HG03442 (cell line): Measurements from ENCODE around the gene PLEKHA3.
A peak's percentile ranks its signal among the peaks of the same experiment; 100 is the strongest.
"Not testable (repeated sequence)": the region's sequence is repeated elsewhere in the genome, so short reads cannot be mapped to it uniquely, and the experiment has no call there.

Source experiments
- ATAC-seq: cut with Tn5 transposase; IDR thresholded peaks from one replicate; pipeline ENCODE4 v1.9.1; 2021; ENCODE audit warnings: mild to moderate bottlenecking, moderate library complexity; ENCODE audit not compliant: unreplicated experiment

The PLEKHA3 gene

DNA sequence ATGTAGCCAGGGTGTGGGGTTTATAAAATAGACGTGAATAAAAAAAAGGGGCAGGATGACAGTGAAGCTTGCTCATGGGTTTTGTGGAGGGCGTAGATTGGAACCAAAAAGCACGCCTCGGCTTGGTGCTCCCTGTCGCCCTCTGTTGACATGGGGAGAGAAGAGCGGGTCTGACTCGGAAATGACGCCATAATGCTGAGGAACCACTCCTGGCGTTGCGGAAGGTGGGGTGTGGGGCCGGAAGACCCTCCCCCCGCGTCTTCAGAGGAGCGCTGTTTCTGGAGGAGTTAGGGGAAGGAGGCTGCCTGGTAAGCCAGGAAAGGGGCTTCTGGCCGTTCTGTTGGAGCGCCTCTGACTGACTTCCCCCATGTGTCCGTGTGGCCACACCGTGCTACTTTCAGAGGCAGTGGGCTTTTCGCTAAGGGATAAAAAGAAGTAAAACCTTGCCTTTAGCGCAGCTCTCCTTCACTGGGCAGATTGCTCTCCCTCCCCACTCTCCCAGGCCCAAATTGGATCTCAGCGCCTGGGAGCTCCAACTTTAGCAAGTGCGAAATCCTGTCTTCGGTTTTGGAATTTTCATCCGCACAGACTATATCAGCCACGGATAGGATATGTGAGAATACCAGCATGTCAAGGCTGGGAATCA, 42.8 kb downstream of the PLEKHA3 start:
- peak; percentile 83 for ATAC-seq

DNA sequence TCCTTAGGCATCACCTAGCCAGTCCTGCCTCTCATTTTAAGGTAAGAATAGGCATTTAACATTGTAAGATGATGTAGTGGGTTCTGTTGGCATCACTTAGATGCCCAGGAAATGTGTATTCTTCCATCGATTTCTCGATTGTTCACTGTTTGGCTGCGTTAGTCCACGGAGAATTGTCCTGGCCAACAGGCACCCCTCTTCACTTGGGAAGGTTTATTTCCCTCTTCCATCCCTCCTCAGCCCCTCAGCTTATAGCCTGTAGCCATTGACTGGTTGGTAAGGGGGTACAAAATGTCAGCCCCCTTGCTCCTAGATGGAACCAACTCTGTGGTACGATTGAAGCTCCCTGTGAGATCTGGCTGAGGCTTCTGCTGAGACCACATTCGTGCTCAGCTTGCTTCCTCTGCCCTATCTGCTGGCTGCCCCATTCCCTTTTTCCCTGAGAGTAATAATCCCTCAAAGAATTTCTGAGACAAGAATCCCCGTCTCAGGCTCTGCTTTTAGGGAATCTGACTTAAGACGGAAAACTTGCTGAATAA, 43.4 kb downstream of the PLEKHA3 start:
- ATAC-seq: no peak

DNA sequence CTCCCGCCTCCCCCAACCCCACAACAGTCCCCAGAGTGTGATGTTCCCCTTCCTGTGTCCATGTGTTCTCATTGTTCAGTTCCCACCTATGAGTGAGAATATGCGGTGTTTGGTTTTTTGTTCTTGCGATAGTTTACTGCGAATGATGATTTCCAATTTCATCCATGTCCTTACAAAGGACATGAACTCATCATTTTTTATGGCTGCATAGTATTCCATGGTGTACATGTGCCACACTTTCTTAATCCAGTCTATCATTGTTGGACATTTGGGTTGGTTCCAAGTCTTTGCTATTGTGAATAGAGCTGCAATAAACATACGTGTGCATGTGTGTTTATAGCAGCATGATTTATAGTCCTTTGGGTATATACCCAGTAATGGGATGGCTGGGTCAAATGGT, 44.8 kb downstream of the PLEKHA3 start:
- not testable (repeated sequence) for ATAC-seq

DNA sequence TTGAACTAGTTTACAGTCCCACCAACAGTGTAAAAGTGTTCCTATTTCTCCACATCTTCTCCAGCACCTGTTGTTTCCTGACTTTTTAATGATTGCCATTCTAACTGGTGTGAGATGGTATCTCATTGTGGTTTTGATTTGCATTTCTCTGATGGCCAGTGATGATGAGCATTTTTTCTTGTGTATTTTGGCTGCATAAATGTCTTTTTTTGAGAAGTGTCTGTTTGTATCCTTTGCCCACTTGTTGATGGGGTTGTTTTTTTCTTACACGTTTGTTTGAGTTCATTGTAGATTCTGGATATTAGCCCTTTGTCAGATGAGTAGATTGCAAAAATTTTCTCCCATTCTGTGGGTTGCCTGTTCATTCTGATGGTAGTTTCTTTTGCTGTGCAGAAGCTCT, 45.2 kb downstream of the PLEKHA3 start:
- not testable (repeated sequence) for ATAC-seq

DNA sequence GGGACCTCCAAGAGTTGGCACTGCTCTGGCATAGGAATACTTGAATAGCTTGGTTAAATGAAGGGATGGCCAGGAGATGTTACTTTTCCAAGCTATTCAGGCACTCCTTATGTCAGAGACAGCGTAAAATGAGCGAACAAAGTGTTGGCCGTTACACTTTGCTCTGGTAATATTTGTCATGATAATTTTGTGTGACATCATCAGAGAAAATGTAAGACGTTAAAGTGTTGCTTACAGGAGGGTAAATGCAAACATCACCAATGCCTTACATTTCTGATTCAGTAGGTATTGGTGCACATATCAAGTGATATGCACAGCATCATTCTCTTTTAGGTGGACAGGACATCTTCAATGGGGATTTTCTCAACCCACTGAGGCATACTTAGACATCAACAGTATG, 46.0 kb downstream of the PLEKHA3 start:
- ATAC-seq: no peak

DNA sequence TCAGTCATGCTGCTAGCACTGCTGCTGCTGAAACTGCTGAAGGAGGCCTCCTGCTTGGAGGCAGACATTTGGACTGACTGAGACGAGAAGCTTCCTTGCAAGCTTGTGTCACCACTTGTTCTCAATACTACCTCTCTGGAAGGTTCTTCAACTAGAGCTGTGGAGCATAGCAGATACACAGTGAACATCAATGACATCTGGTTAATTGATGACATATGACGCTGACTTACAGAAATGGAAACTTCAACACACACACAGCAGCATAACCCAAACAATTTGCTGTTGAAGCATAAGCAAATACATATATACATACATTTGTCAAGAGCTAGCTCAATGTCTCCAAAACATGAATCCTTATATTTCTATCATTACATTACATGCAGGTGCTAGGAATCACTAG, 47.3 kb downstream of the PLEKHA3 start:
- no peak for ATAC-seq

DNA sequence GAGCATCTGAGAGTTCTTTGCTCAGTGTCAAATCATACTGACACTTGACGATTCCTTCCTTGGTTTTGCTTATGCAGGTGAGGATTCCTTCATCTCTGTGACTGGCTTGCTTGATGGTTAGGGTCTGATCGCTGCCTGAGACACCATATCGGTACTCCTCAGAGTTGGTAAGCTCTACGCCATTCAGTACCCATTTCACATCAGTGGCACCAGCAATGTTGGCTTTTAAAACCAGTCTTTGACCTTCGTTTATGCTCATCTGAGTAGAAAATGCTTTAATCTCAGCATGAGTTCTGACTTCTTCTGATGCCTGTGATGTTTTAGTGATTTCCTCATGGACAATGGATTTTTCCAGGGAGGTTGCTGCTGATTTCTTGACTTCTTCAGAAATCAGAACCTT, 48.4 kb downstream of the PLEKHA3 start:
- ATAC-seq: no peak

DNA sequence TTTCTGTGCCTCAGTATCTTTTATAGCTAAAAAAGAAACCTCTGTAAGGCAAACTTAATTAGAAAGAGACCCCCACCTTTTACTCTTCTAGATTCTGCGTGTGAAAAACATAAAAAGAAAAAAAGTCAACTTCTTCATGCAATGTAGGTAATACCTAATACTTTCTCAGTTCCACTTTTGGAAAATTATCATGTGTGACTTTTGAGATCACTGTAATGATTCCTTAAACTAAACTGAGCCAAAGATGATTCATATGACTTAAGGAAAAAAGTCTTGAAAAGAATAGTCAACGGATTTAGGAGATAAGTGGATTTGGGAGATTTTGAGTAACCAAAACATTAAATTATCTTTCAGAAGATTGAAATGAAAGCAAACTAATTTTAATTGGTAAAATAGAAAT, 48.9 kb downstream of the PLEKHA3 start:
- no peak for ATAC-seq

DNA sequence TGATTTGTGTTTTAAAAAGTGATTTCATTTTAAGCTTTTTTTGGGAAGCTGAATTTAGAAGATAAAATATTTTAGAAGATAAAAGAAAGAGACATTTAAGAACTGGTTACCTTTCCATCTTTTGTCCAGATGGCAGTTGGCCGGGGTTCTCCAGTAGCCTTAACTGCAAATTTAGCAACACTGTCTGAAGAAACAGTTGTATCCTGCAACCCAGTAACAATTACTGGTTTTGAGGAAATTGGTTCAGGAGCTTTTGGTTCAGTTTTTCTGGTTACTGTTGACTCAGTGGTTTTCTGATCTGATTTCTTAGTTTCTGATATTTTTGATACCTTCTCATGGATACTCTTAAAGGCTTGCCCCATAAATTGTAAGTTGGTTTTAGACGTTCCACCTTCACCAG, 49.9 kb downstream of the PLEKHA3 start:
- no peak for ATAC-seq

DNA sequence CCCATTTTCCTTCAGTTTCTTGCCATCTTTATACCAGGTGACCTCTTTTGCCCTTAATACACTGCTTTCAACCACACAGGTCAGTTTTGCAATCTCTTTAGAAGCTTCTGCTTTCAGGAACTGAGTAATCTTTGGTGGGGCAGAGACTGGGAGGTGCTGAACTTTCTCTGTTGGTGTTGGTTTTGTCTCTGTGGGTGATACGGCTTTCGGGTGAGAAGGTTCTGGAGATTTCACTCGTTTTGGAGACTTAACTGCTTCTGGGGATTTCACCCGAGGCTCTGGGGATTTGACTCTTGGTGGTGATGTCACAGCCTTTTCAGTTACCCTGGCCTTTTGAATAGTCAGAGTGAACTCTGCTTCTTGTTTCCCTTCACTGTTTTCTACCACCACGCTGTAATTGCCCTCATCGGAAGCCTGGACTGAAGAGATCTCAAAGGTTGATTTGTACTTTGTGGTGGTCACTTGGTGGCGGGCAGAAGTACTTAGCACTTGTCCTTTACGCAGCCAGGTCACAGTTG, 50.4 kb downstream of the PLEKHA3 start:
- peak; percentile 95 for ATAC-seq

DNA sequence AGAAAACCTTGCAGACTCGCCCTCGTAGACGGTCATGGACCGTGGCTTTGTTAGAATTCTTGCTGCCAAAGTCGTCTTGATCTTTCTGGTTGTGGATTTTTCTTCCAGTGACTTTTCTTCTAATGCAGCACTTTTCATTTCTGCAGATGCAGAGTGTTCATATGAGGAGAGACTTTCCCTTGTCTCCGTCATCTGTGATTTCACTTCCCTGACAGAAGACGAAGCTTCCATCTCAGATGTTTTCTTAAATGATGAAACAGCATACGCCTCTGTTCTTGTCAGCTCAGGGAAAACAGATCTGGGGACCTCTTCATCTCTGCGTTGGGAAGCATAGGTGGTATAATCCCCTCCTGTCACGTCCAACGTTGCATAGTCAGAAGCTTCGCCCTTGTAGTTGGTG, 50.9 kb downstream of the PLEKHA3 start:
- ATAC-seq: no peak

DNA sequence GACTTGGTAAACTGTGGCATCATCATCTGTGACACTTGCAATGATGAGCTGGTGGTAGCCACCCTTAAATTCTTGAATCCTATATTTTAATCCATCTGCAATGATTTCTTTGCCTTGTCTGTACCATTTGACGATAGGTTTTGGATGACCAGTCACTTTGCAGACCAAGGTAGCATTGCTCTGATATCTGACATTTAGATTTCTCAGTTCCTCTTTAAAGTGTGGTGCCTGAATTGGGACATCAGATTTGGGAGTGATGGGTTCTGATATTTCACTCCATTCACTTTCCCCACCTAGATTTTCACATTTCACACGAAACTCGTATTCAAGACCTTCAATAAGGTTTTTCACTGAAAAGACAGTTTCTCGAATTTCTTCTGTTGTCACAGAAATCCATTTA, 55.8 kb downstream of the PLEKHA3 start:
- ATAC-seq: peak; percentile 47

DNA sequence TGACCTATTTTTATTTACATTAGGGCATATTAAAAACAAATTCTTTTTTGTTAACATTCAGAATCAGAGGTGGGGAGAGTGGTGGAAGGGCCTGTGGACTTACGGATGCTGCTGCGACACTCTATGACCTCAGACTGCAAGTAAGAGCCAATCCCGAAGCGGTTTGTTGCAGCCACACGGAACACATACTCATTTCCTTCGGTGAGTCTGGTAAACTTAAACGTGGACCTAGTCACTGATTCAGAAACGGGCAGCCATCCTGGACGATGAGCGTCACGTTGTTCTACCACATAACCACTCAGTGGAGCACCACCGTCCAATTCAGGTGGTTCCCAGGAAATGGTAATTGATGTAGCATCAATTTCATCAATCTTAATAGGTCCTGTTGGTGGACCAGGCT, 61.9 kb downstream of the PLEKHA3 start:
- ATAC-seq: no peak

DNA sequence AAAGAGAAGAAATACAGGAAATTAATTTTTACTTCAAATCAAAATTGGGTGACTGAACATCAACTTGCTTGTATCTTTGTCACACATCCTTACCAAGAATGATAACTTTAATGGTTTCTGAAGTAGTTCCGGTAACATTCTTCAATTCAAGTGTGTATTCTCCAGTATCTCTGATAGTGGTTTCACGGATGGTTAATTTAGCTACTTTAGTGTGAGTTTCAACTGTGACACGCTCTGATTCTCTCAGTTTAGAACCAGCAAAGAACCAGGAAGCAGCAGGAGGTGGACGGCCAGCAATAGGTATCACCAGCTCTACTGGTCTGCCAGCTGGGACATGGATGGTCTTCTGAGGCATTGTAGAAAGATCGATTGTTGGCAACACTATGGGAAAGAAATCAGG, 62.3 kb downstream of the PLEKHA3 start:
- ATAC-seq: no peak

DNA sequence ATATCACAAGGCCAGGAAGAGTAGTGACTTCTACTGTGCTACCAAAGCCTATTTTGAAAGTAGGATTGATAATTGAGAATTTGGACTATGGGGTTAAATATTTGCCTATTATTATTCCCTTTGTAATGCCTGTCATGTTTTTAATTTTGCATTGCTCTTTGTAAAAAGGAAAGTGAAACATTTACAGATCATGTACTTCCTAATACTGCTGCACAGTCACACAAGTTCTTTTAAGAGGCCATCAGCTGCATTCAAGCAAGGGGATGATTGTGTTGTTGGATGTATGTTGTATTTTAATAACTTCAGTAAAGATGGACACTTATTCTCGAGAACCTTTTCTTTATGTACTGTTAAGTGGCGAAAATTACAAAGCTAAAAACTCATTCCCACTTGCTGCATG, 70.1 kb downstream of the PLEKHA3 start:
- peak; percentile 79 for ATAC-seq

DNA sequence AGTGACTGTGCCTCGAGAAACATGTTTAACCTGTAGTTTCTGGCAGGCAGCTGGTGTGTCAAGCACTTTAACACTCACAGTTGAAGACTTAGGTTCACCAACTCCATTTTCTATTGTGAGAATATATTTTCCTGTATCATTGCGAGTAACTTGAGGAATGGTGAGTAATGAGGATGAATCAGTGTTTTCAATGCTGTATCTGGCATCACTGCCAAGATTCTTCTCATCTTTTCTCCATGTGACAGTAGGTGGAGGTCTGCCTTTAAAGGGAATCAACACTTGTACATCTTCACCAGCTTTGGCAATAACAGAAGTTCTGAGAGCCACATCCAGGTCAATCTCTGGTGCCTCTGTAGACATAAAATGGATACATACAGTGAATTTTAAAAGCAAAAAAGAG, 72.8 kb downstream of the PLEKHA3 start:
- ATAC-seq: no peak
